Urothelium cell line (cell line): ENCODE measurements around the gene CPHXL.

Source experiments
- DNase-seq: peaks from one replicate; pipeline ENCODE4 v3.0.0; 2011; ENCODE audit warnings: low spot score, mixed read lengths
- FAIRE-seq: peaks from 2 replicates; lab custom pipeline; 2011; peaks lifted over from hg19 to GRCh38; lab: Jason Lieb, UNC

CPHXL gene

DNA sequence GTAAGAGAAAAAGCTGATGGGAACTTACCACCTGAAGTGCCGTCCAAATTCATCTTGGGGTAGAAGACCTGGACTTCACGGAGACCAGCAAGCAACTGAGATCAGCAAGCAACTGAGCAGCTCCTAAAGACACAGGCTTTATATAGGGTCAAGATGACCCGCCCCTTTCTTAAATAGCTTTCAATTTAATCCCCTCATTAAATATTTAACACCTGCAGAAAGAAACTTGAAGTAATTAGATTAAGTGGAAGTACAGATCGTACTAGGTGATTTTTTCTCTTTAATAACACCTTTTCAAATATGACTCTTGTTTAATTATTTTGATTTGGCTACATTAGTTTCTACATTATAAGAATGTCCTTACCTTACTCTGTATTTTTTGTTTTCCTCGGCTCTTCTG is at the start of gene CPHXL:
TSS of gene CPHXL (minus strand) at position 101 of the 400 bp plus-strand sequence. CDS start at position 53, 48 bp downstream.
- DNase-seq (no peak), FAIRE-seq (no peak)

DNA sequence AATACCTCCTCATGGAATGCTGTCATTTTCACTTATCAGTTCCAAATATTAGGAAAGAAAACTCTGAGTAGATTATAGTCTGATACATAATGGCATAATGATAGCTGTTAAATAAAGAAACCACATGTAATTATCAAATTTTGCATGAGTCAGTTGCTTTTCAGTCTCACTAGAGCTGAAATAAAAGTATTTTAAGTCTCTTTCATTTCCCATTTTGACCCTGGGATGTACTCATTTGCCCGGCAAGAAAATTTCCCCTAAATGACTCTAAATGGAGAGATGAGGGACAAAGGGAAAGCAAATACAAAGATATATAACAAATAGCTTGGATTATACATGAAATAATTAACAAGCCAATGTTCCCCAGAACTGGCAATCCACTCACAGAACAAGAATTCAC is 47.9 kb upstream of the CPHXL start:
- DNase-seq, result no peak
- no peak for FAIRE-seq

DNA sequence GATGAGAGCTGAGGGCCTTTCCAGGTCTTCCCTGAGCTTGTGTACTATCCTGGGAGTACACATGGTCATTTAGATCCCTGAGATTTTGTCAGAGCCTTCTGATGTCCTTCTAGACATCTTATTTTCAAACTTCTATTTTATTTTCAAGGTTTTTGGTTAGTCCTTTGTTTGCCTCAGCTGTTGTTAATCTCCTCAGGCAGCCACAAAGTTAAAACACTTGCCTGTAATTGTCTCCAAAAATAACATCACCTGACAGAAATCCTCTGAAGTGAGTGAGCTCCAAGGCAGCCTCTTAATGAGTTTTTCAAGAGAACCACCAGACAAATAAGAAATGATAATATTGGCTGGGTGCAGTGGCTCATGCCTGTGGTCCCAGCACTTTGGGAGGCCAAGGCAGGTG is 43.8 kb upstream of the CPHXL start:
- FAIRE-seq (no peak), DNase-seq (no peak)

- DNase-seq (peak; percentile 56), FAIRE-seq (no peak)
Observed at GRCh38 chr16:75764154-75764768, 38.0 kb upstream of the CPHXL start.

DNA sequence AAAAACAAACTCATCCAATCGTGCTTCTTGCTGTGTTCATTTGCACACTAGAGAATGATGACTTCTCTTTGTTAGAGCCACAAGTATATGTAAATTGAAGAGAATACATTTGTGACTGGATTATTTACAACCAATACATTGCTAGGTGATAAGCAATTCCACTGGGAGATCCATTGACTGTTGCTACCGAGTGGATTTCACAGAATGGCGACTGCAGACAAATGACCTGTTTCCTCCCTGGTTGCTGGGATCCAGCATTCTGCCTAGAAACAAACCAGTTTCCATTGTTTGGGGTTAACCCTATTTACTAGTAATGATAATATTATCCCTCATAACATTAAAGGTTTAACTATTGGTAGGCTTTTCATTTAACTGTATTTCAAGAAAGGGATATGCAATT is 36.9 kb upstream of the CPHXL start:
- DNase-seq (no peak), FAIRE-seq (no peak)

GRCh38 chr16:75762746-75763145 is 36.5 kb upstream of the CPHXL start:
- no peak for DNase-seq
- no peak for FAIRE-seq

- DNase-seq (no peak), FAIRE-seq (no peak)
Observed at GRCh38 chr16:75761108-75761507, 34.8 kb upstream of the CPHXL start.

DNA sequence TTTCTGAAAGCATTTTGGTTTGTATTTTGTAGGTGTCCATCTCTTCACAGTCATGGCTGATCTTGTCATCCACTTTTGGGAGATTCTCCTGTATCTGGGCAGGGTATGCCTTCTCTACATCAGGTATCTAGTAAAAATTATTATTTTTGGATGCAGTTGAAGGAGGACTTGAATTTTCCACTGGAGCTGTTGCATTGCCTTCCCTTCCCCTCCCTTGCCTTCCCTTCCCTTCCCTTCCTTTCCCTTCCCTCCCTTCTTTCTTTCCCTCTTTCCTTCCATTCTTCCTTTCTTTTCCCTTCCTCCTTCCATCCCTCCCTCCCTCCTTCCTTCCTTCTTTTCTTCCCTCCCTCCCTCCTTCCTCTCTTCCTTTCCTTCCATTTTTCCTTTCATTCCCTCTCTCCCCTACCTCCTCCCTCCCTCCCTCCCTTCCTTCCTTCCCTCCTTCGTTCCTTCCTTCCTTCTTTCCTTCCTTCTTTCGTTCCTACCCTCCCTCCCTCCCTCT is 33.8 kb upstream of the CPHXL start:
- no peak for FAIRE-seq

DNA sequence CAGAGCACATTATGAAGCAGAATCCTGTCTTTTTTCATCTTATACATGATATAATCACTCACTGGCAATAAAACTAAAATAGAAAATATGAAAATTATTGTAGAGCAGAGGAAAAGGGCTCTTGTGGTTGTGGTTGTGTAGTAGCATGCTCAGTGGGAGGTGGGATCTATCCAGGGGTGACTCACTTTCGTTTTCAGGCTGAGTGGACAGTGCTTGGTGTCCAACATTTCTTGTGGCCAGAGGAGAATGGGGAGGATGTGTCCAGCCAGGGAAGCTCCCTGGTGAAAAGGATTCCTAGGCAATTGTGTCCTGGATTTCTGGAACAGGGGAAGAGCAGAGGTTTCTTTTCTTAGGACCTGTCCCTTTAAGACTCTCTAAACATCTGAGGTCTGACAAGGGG is 31.9 kb upstream of the CPHXL start:
- DNase-seq, result no peak
- FAIRE-seq, result no peak

More for the DNA sequence above, 33.8 kb upstream of the CPHXL start:
- no peak for DNase-seq

DNA sequence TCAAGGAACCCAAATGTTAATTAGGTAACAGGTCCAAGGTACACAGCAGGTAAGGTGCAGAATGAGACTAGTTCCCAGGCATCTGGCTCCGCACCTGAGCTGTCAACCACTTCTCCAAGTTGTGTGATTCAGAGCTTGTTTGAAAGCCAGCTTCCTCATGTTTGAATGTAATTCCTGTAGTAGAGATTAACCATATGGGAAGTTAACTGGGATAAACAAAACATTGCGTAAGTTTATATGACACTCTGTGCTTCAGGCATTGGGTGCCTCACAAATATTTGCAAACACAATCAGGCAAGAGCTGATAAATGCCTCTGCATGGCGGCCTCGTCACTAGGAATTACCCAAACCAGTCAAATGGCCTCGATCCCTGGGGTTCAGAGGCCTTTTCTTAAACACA is 27.9 kb upstream of the CPHXL start:
- no peak for FAIRE-seq
- DNase-seq, result no peak

DNA sequence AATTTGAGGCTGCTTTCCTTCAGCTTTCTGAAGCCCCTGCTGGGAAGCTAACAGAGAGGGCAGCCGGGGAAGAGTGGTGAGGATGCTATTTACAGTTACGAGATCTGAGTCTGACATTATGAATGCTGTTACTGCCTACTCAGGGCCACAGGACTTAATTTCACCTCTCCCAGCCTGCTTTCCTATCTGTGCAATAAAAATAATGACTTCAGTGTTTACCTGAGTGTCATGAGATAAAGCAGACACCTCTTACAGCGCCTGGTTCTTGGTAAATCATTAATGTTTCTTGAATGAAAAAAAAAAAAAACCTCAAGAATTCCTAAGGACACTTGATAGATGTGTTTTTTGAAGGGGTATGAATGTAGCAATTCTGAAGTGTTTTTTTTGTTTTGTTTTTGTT is 24.2 kb upstream of the CPHXL start:
- DNase-seq (no peak), FAIRE-seq (no peak)

GRCh38 chr16:75746359-75746758 is 20.1 kb upstream of the CPHXL start:
- DNase-seq (no peak), FAIRE-seq (no peak)

- DNase-seq (no peak), FAIRE-seq (no peak)
Observed at GRCh38 chr16:75745823-75746222, 19.5 kb upstream of the CPHXL start.

DNA sequence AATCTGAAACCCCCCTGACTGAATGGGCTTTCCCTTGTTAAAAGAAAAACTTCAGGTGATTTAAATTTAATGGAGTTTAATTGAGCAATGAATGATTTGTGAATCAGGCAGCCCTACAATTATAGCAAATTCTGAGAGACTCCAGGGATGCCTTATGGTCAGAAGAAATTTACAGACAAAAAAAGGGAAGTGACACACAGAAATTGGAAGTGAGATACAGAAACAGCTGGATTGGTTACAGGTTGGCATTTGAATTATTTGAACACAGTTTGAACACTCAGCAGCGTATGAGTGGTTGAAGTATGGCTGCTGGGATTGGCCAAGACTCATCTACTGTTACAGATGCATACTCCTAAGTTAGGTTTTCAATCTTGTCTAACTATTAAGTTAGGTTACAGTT is 19.0 kb upstream of the CPHXL start:
- DNase-seq (no peak), FAIRE-seq (no peak)

GRCh38 chr16:75742424-75743047 is 16.2 kb upstream of the CPHXL start:
- FAIRE-seq, result no peak
- no peak for DNase-seq

GRCh38 chr16:75733305-75734211 is 7.3 kb upstream of the CPHXL start:
- FAIRE-seq (no peak), DNase-seq (peak; percentile 10)

DNA sequence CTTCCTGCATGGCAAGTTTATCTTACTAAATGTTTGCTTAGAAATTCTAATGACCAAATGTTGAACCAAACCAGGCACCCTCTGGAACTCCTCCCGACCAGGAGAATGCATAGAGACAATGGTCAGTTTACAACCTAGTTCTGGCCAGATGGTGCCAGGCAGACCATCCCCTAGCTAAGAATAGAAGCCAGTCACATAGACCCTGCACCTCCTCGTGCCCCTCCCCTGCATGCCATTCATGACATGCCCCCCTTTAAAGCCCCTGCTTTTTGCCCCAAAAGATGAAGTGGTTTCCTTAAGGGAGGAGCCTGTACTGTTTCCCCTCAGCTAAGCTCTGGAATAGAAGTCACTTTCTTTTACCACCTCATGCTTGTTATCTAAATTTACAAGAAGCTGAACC is 6.6 kb upstream of the CPHXL start:
- FAIRE-seq, result no peak
- no peak for DNase-seq

- DNase-seq (no peak), FAIRE-seq (no peak)
Observed at GRCh38 chr16:75727221-75727620, 931 bp upstream of the CPHXL start.

- FAIRE-seq (no peak), DNase-seq (no peak)
Observed at GRCh38 chr16:75718452-75718851, 7.8 kb downstream of the CPHXL start.

DNA sequence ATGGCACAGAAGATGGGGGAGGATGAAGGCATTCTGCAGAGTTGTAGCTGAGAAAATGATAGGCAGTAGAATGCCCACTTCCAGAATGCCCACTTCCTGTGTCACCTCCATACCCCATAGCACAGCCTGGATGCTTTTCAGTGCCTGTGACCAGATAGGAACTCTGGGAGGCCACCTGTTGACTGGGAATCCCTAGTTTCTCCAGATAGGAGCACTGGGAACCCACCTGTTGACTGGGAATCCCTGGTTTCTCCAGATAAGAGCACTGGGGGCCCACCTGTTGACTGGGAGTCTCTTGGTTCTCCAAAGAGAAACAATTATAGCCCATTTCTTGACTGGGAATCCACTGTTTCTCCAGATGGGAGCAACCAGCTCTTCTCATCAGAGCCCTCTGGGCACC is 11.6 kb downstream of the CPHXL start:
- DNase-seq, result no peak
- FAIRE-seq, result no peak

DNA sequence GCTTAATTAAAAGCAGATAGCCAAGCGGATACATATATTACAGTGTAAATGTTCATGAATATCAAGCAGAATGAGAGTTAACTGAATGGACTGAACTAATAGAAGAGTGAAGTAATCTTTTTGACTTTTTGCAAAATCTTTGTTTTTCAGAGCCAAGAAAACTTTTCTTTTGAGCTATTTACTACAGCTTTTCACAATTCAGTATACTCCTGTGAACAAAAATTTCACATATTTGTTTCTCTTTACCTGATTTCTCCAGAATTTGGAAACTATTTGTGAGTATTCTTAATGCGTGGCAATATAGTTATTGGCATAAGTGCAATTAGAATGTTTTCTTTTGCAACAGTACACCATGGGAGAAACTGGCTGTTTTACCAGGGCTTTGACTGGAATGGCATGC is 15.9 kb downstream of the CPHXL start:
- FAIRE-seq (no peak), DNase-seq (no peak)

DNA sequence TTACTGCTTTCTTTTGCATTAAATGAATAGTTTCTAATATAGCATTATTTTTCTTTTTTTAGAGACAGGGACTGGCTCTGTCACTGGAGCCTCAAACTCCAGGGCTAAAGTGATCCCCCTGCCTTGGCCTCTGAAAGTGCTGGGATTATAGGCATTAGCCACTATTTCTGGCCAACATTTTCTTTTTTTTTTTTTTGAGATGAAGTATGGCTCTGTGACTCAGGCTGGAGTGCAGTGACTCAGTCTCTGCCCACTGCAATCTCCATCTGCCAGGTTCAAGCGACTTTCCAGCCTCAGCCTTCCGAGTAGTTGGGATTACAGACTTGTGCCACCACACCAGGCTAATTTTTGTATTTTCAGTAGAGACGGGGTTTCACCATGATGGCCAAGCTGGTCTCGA is 23.0 kb downstream of the CPHXL start:
- DNase-seq (no peak), FAIRE-seq (no peak)
